GM12801 (cell line): ENCODE measurements around the gene RREB1.

Experiments
- CTCF ChIP-seq: IDR thresholded peaks from one replicate; pipeline ENCODE4 v1.5.1; 2011; ENCODE audit warnings: control low read depth; ENCODE audit not compliant: insufficient read length; ENCODE audit errors: extremely low read depth

Gene RREB1

GRCh38 chr6:7228662-7229375, 121.1 kb downstream of the RREB1 start:
- no peak for TF ChIP-seq CTCF

GRCh38 chr6:7229376-7230326, 121.9 kb downstream of the RREB1 start:
- TF ChIP-seq CTCF, result no peak

- no peak for TF ChIP-seq CTCF
These were observed 122.5 kb downstream of the RREB1 start for GRCh38 chr6:7230327-7230691.

GRCh38 chr6:7230956-7231713, 123.4 kb downstream of the RREB1 start:
- no peak for TF ChIP-seq CTCF

- no peak for TF ChIP-seq CTCF
These were observed 124.6 kb downstream of the RREB1 start for GRCh38 chr6:7232351-7232750.

- no peak for TF ChIP-seq CTCF
These were observed 126.8 kb downstream of the RREB1 start for GRCh38 chr6:7234547-7234946.

- TF ChIP-seq CTCF, result no peak
These were observed 128.0 kb downstream of the RREB1 start for GRCh38 chr6:7235712-7236305.
